SK-N-SH treated with all-trans-retinoic acid at 6 μM for 48 hours (cell line): Measurements from ENCODE around the gene CES5A.
"Not testable (repeated sequence)": the region's sequence is repeated elsewhere in the genome, so short reads cannot be mapped to it uniquely, and the experiment has no call there.

Experiments
- ATAC-seq: fragments of 200-7000 bp; cut with Tn5 transposase; 3 replicates; pipeline ENCODE4 v1.9.1; 2020; ENCODE audit warnings: mild to moderate bottlenecking, moderate library complexity
- ARNTL ChIP-seq: fragments of 450-650 bp; formaldehyde crosslinking; IDR thresholded peaks from 2 replicates; pipeline ENCODE4 v1.5.0; 2020; ENCODE audit warnings: low read depth, mild to moderate bottlenecking, moderate library complexity, borderline replicate concordance
- BACH2 ChIP-seq: fragments of 250-450 bp; sonication (Bioruptor Pico); IDR thresholded peaks from 2 replicates; pipeline ENCODE4 v1.9.0; 2021; ENCODE audit warnings: mild to moderate bottlenecking, borderline replicate concordance
- CSDC2 ChIP-seq: fragments of 250-450 bp; sonication (Bioruptor Pico); IDR thresholded peaks from 2 replicates; pipeline ENCODE4 v1.5.0; 2020; ENCODE audit warnings: mild to moderate bottlenecking, moderate library complexity
- ESRRG ChIP-seq: fragments of 250-450 bp; sonication (Bioruptor Pico); IDR thresholded peaks from 2 replicates; pipeline ENCODE4 v1.6.1; 2021; ENCODE audit warnings: mild to moderate bottlenecking
- GLIS3 ChIP-seq: fragments of 250-450 bp; sonication (Bioruptor Pico); IDR thresholded peaks from 2 replicates; pipeline ENCODE4 v1.5.0; 2020; ENCODE audit warnings: mild to moderate bottlenecking, moderate library complexity
- ISL1 ChIP-seq: fragments of 250-450 bp; sonication (Bioruptor Pico); IDR thresholded peaks from 2 replicates; pipeline ENCODE4 v2.1.2; 2022; ENCODE audit warnings: mild to moderate bottlenecking, moderate library complexity
- OSR1 ChIP-seq: fragments of 250-450 bp; sonication (Bioruptor Pico); IDR thresholded peaks from 2 replicates; pipeline ENCODE4 v1.8.0; 2022; ENCODE audit warnings: moderate library complexity, mild to moderate bottlenecking, inconsistent platforms
- POU6F1 ChIP-seq: fragments of 250-450 bp; sonication (Bioruptor Pico); IDR thresholded peaks from 2 replicates; pipeline ENCODE4 v1.8.0; 2021; ENCODE audit warnings: low read depth, mild to moderate bottlenecking, moderate library complexity, borderline replicate concordance
- PPARA ChIP-seq: fragments of 250-450 bp; sonication (Bioruptor Pico); IDR thresholded peaks from 2 replicates; pipeline ENCODE4 v1.5.0; 2020; ENCODE audit warnings: mild to moderate bottlenecking, borderline replicate concordance
- RARB ChIP-seq: fragments of 250-450 bp; sonication (Bioruptor Pico); IDR thresholded peaks from 2 replicates; pipeline ENCODE4 v1.8.0; 2021; ENCODE audit warnings: mild to moderate bottlenecking, moderate library complexity
- SNAI2 ChIP-seq: fragments of 250-450 bp; sonication (Bioruptor Pico); IDR thresholded peaks from 2 replicates; pipeline ENCODE4 v1.5.0; 2020; ENCODE audit warnings: mild to moderate bottlenecking, moderate library complexity
- TCF4 ChIP-seq: fragments of 250-450 bp; sonication (Bioruptor Pico); IDR thresholded peaks from 2 replicates; pipeline ENCODE4 v1.8.0; 2021; ENCODE audit warnings: mild to moderate bottlenecking, moderate library complexity, borderline replicate concordance
- TOX ChIP-seq: fragments of 250-450 bp; sonication (Bioruptor Pico); IDR thresholded peaks from 2 replicates; pipeline ENCODE4 v1.8.0; 2021; ENCODE audit warnings: mild to moderate bottlenecking, moderate library complexity, borderline replicate concordance
- ZC3H10 ChIP-seq: fragments of 250-450 bp; sonication (Bioruptor Pico); IDR thresholded peaks from 2 replicates; pipeline ENCODE4 v1.5.1; 2021; ENCODE audit warnings: mild to moderate bottlenecking, moderate library complexity
- ZFP3 ChIP-seq: fragments of 250-450 bp; sonication (Bioruptor Pico); IDR thresholded peaks from 2 replicates; pipeline ENCODE4 v1.5.0; 2020; ENCODE audit warnings: mild to moderate bottlenecking, moderate library complexity
- ZNF70 ChIP-seq: fragments of 450-650 bp; formaldehyde crosslinking; IDR thresholded peaks from 2 replicates; pipeline ENCODE4 v1.5.0; 2020; ENCODE audit warnings: mild to moderate bottlenecking, moderate library complexity
- ZNF8 ChIP-seq: fragments of 450-650 bp; formaldehyde crosslinking; IDR thresholded peaks from 2 replicates; pipeline ENCODE4 v1.5.0; 2020; ENCODE audit warnings: mild to moderate bottlenecking, moderate library complexity
- TF ChIP-seq, protein P1 (sequence below): fragments of 250-450 bp; sonication (Bioruptor Pico); IDR thresholded peaks from 2 replicates; pipeline ENCODE4 v1.5.0; 2020; ENCODE audit warnings: mild to moderate bottlenecking, moderate library complexity
- TF ChIP-seq, protein P2 (sequence below): fragments of 250-450 bp; sonication (Bioruptor Pico); IDR thresholded peaks from 2 replicates; pipeline ENCODE4 v1.8.0; 2020; ENCODE audit warnings: mild to moderate bottlenecking, moderate library complexity, borderline replicate concordance
- TF ChIP-seq, protein P3 (sequence below): fragments of 250-450 bp; sonication (Bioruptor Pico); IDR thresholded peaks from 2 replicates; pipeline ENCODE4 v1.5.1; 2021; ENCODE audit warnings: mild to moderate bottlenecking, moderate library complexity
- TF ChIP-seq, protein P4 (sequence below): fragments of 250-450 bp; sonication (Bioruptor Pico); IDR thresholded peaks from 2 replicates; pipeline ENCODE4 v1.5.1; 2020; ENCODE audit warnings: low read depth, mild to moderate bottlenecking, moderate library complexity

The CES5A gene

GRCh38 chr16:55830658-55831294 lies 44.4 kb downstream of the CES5A start:
- TF ChIP-seq SNAI2 (CRISPR knock-in tag) (no peak), TOX (CRISPR knock-in tag) (no peak), BACH2 (CRISPR knock-in tag) (no peak), ZNF8 (CRISPR knock-in tag) (no peak), TCF4 (CRISPR knock-in tag) (no peak), ZC3H10 (no peak), ZNF70 (no peak)
- TF ChIP-seq, all 23 proteins: peak for 0
- ATAC-seq: no peak

DNA sequence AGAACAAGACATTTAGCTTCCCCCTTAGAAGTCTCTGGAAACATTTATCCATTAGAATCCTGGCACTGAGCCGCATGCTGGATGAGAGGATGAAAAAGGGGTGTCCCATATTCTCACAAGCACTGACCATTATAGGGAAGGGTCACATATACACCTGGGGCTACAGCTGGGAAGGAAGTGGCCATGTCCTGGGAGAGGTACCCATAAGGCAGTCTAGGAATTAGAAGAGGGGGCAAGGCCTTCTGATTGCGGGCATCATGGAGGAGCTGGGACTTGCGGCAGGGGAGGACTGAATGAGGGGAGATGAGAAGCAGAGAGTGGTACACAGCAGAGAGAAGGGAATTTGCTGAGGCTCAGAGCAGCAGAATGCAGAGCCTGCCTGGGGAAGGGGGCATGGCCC lies 45.9 kb downstream of the CES5A start:
- not testable (repeated sequence) for ATAC-seq

DNA sequence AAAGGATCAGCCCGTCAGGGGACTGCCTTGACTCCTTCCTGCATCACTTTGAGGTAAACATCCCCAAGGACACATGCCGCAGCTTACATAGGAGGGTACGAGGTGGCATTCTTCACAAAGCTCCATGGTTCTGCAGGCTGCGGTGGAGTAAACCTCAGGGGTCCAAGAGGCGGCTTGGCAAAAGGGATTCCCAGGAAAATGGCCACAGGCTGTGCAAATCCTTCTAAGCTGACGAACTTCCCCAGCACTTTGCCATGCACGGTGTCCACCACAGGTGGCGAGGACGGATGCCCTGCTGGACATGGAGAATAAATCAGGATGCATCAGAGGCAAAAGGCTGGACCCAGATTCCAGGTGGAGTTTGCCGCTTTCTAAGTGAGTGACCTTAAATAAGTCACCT lies 46.5 kb downstream of the CES5A start:
- TF ChIP-seq, protein P1, sequence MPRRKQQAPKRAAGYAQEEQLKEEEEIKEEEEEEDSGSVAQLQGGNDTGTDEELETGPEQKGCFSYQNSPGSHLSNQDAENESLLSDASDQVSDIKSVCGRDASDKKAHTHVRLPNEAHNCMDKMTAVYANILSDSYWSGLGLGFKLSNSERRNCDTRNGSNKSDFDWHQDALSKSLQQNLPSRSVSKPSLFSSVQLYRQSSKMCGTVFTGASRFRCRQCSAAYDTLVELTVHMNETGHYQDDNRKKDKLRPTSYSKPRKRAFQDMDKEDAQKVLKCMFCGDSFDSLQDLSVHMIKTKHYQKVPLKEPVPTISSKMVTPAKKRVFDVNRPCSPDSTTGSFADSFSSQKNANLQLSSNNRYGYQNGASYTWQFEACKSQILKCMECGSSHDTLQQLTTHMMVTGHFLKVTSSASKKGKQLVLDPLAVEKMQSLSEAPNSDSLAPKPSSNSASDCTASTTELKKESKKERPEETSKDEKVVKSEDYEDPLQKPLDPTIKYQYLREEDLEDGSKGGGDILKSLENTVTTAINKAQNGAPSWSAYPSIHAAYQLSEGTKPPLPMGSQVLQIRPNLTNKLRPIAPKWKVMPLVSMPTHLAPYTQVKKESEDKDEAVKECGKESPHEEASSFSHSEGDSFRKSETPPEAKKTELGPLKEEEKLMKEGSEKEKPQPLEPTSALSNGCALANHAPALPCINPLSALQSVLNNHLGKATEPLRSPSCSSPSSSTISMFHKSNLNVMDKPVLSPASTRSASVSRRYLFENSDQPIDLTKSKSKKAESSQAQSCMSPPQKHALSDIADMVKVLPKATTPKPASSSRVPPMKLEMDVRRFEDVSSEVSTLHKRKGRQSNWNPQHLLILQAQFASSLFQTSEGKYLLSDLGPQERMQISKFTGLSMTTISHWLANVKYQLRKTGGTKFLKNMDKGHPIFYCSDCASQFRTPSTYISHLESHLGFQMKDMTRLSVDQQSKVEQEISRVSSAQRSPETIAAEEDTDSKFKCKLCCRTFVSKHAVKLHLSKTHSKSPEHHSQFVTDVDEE (CRISPR knock-in tag): no peak
- no peak for TF ChIP-seq BACH2 (CRISPR knock-in tag)
- TF ChIP-seq, protein P2, sequence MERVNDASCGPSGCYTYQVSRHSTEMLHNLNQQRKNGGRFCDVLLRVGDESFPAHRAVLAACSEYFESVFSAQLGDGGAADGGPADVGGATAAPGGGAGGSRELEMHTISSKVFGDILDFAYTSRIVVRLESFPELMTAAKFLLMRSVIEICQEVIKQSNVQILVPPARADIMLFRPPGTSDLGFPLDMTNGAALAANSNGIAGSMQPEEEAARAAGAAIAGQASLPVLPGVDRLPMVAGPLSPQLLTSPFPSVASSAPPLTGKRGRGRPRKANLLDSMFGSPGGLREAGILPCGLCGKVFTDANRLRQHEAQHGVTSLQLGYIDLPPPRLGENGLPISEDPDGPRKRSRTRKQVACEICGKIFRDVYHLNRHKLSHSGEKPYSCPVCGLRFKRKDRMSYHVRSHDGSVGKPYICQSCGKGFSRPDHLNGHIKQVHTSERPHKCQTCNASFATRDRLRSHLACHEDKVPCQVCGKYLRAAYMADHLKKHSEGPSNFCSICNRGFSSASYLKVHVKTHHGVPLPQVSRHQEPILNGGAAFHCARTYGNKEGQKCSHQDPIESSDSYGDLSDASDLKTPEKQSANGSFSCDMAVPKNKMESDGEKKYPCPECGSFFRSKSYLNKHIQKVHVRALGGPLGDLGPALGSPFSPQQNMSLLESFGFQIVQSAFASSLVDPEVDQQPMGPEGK (CRISPR knock-in tag): no peak
- no peak for TF ChIP-seq ARNTL (CRISPR knock-in tag)
- TF ChIP-seq, protein P3, sequence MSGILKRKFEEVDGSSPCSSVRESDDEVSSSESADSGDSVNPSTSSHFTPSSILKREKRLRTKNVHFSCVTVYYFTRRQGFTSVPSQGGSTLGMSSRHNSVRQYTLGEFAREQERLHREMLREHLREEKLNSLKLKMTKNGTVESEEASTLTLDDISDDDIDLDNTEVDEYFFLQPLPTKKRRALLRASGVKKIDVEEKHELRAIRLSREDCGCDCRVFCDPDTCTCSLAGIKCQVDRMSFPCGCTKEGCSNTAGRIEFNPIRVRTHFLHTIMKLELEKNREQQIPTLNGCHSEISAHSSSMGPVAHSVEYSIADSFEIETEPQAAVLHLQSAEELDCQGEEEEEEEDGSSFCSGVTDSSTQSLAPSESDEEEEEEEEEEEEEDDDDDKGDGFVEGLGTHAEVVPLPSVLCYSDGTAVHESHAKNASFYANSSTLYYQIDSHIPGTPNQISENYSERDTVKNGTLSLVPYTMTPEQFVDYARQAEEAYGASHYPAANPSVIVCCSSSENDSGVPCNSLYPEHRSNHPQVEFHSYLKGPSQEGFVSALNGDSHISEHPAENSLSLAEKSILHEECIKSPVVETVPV (CRISPR knock-in tag): no peak
- TF ChIP-seq SNAI2 (CRISPR knock-in tag): no peak
- no peak for TF ChIP-seq ZC3H10
- ATAC-seq: no peak

GRCh38 chr16:55825115-55825728 lies 50.0 kb downstream of the CES5A start:
- no peak for ATAC-seq
- no peak for TF ChIP-seq TCF4 (CRISPR knock-in tag)
- no peak for TF ChIP-seq TOX (CRISPR knock-in tag)
- no peak for TF ChIP-seq ISL1 (CRISPR knock-in tag)
- TF ChIP-seq PPARA: no peak
- TF ChIP-seq, protein P1 (CRISPR knock-in tag): no peak
- TF ChIP-seq, protein P3 (CRISPR knock-in tag): no peak
- no peak for TF ChIP-seq GLIS3 (CRISPR knock-in tag)
- TF ChIP-seq POU6F1 (CRISPR knock-in tag): no peak
- TF ChIP-seq OSR1 (CRISPR knock-in tag): no peak
- TF ChIP-seq RARB (CRISPR knock-in tag): no peak
- TF ChIP-seq ZNF8 (CRISPR knock-in tag): no peak
- TF ChIP-seq SNAI2 (CRISPR knock-in tag): no peak
- no peak for TF ChIP-seq ZC3H10
- TF ChIP-seq, protein P4, sequence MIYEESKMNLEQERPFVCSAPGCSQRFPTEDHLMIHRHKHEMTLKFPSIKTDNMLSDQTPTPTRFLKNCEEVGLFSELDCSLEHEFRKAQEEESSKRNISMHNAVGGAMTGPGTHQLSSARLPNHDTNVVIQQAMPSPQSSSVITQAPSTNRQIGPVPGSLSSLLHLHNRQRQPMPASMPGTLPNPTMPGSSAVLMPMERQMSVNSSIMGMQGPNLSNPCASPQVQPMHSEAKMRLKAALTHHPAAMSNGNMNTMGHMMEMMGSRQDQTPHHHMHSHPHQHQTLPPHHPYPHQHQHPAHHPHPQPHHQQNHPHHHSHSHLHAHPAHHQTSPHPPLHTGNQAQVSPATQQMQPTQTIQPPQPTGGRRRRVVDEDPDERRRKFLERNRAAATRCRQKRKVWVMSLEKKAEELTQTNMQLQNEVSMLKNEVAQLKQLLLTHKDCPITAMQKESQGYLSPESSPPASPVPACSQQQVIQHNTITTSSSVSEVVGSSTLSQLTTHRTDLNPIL (CRISPR knock-in tag): no peak
- no peak for TF ChIP-seq ZFP3
- no peak for TF ChIP-seq ESRRG (CRISPR knock-in tag)
- no peak for TF ChIP-seq CSDC2 (CRISPR knock-in tag)
